Measurements from ENCODE around the gene CHL1. TPM values are rescaled to one million over a fixed set of nuclear protein-coding genes. Genes with fewer than 3 reads are reported as not detected.

The CHL1 gene
- total RNA-seq, 1 experiment from 2014 or later = not detected

DNA sequence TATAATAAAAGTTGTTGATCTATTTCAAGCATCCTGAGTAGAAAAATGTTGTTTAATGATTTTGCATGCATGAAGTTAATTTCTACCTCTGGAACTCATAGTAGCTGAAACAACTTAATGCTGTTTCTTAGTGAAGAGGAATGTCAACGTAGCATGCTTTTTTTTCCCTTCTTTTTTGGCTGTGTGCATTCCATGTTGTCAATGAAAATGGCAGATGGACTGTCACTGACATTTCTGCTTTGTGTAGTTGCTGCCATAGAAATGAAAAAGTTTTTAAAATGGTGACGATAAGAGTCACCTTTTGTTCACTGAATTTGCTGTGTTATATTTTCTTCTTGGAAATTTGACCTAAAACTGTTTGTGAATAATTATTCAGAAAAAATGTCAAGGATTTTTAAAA is 116.3 kb downstream of the CHL1 start:
- H3K4me3 ChIP-seq (ENCODE audit: low read depth, low read length) = no peak overlapping the region
- no peaks in the 10 kb centered on the region for H3K4me1 Mint-ChIP-seq (ENCODE audit: low read depth, unreplicated experiment)
- no peaks in the 10 kb centered on the region for H3K4me1 ChIP-seq
- BruUV-seq (replicated peaks) = no TSS peak
- H3K36me3 Mint-ChIP-seq (ENCODE audit: insufficient read depth, unreplicated experiment) = no peaks in the 10 kb centered on the region
- ChIA-PET CTCF (no interaction called here), POLR2A (no interaction called here)
- TF ChIP-seq, protein P1, sequence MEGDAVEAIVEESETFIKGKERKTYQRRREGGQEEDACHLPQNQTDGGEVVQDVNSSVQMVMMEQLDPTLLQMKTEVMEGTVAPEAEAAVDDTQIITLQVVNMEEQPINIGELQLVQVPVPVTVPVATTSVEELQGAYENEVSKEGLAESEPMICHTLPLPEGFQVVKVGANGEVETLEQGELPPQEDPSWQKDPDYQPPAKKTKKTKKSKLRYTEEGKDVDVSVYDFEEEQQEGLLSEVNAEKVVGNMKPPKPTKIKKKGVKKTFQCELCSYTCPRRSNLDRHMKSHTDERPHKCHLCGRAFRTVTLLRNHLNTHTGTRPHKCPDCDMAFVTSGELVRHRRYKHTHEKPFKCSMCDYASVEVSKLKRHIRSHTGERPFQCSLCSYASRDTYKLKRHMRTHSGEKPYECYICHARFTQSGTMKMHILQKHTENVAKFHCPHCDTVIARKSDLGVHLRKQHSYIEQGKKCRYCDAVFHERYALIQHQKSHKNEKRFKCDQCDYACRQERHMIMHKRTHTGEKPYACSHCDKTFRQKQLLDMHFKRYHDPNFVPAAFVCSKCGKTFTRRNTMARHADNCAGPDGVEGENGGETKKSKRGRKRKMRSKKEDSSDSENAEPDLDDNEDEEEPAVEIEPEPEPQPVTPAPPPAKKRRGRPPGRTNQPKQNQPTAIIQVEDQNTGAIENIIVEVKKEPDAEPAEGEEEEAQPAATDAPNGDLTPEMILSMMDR (IDR thresholded peaks at IDR 0.05; ENCODE audit: insufficient read depth in 1 of 2, low read depth in 1 of 2, low read length in 1 of 2, severe bottlenecking in 1 of 2, unreplicated experiment in 1 of 2) = no peak
- peaks cover 4% of the 10 kb centered on the region for H3K27me3 Mint-ChIP-seq (ENCODE audit: insufficient read depth, unreplicated experiment)
- no peak for DNase-seq
- H3K9me3 Mint-ChIP-seq (ENCODE audit: unreplicated experiment) = no peaks in the 10 kb centered on the region
- H3K27ac Mint-ChIP-seq (ENCODE audit: unreplicated experiment) = no peak overlapping the region
- intact Hi-C loops (cut with micrococcal nuclease; ENCODE audit: unreplicated experiment) = no loop called here
- H3K27me3 ChIP-seq (replicated peaks; ENCODE audit: control insufficient read depth, insufficient read depth, low read length) = no peaks in the 10 kb centered on the region
- no peaks in the 10 kb centered on the region for H3K9me3 ChIP-seq
- H3K4me3 Mint-ChIP-seq (ENCODE audit: unreplicated experiment) = no peak overlapping the region
- H3K36me3 ChIP-seq (ENCODE audit: control insufficient read depth, insufficient read depth, low read length) = no peaks in the 10 kb centered on the region

DNA sequence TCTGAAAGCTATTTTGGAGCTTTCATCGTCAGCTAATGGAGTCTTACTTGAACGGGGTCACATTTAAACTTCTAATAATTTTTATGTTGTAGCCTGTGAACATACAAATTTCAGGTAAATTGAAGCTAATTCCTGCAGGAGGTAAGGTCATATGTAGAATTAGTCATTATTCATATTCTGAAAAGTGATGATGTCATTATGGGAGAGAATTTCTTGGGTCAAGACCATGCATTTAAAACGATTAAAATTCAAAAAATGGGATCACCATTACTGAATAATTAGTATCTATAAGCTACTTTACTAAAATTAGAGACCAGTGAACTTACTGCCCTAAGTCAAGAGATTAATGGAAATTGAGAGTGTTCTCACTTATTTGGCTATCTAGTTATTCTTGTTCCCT is 120.4 kb downstream of the CHL1 start:
- H3K4me3 ChIP-seq (ENCODE audit: low read depth, low read length) = no peak overlapping the region
- POLR2A ChIA-PET = no interaction called here
- H3K4me1 ChIP-seq = no peaks in the 10 kb centered on the region
- DNase-seq = no peak
- no peaks in the 10 kb centered on the region for H3K27me3 Mint-ChIP-seq (ENCODE audit: insufficient read depth, unreplicated experiment)
- H3K4me1 Mint-ChIP-seq (ENCODE audit: low read depth, unreplicated experiment) = no peaks in the 10 kb centered on the region
- H3K9me3 Mint-ChIP-seq (ENCODE audit: unreplicated experiment) = no peaks in the 10 kb centered on the region
- no peaks in the 10 kb centered on the region for H3K27me3 ChIP-seq (replicated peaks; ENCODE audit: control insufficient read depth, insufficient read depth, low read length)
- CTCF ChIA-PET = no interaction called here
- no peaks in the 10 kb centered on the region for H3K9me3 ChIP-seq
- intact Hi-C loops (cut with micrococcal nuclease; ENCODE audit: unreplicated experiment) = no loop called here
- BruUV-seq (replicated peaks) = no TSS peak
- H3K4me3 Mint-ChIP-seq (ENCODE audit: unreplicated experiment) = no peak overlapping the region
- no peaks in the 10 kb centered on the region for H3K36me3 Mint-ChIP-seq (ENCODE audit: insufficient read depth, unreplicated experiment)
- no peaks in the 10 kb centered on the region for H3K36me3 ChIP-seq (ENCODE audit: control insufficient read depth, insufficient read depth, low read length)
- TF ChIP-seq, protein P1 (IDR thresholded peaks at IDR 0.05; ENCODE audit: insufficient read depth in 1 of 2, low read depth in 1 of 2, low read length in 1 of 2, severe bottlenecking in 1 of 2, unreplicated experiment in 1 of 2) = no peak
- H3K27ac Mint-ChIP-seq (ENCODE audit: unreplicated experiment) = no peak overlapping the region

DNA sequence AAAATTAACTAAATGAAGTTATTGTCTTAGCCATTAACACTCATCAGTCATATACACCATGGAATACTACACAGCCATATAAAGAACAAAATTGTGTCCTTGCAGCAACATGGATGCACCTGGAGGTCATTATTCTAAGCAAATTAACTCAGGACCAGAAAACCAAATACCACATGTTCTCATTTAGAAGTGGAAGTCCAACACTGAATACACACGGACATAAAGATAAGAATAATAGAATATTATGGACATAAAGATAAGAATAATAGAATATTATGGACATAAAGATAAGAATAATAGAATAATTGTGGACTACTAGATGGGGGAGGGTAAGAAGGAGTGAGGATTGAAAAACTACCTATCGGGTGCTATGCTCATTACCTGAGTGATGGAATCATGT is 122.3 kb downstream of the CHL1 start:
- POLR2A ChIA-PET = no interaction called here

More for the DNA sequence above, 122.3 kb downstream of the CHL1 start:
- Mint-ChIP-seq H3K27ac (ENCODE audit: unreplicated experiment) (no peak overlapping the region), H3K9me3 (ENCODE audit: unreplicated experiment) (no peaks in the 10 kb centered on the region), H3K4me3 (ENCODE audit: unreplicated experiment) (no peak overlapping the region), H3K27me3 (ENCODE audit: insufficient read depth, unreplicated experiment) (no peaks in the 10 kb centered on the region), H3K4me1 (ENCODE audit: low read depth, unreplicated experiment) (no peaks in the 10 kb centered on the region), H3K36me3 (ENCODE audit: insufficient read depth, unreplicated experiment) (no peaks in the 10 kb centered on the region)
- TF ChIP-seq, protein P1 (IDR thresholded peaks at IDR 0.05; ENCODE audit: insufficient read depth in 1 of 2, low read depth in 1 of 2, low read length in 1 of 2, severe bottlenecking in 1 of 2, unreplicated experiment in 1 of 2) = no peak
- H3K4me1 ChIP-seq = no peaks in the 10 kb centered on the region
- CTCF ChIA-PET = no interaction called here
- no peak overlapping the region for H3K4me3 ChIP-seq (ENCODE audit: low read depth, low read length)
- H3K36me3 ChIP-seq (ENCODE audit: control insufficient read depth, insufficient read depth, low read length) = no peaks in the 10 kb centered on the region
- H3K27me3 ChIP-seq (replicated peaks; ENCODE audit: control insufficient read depth, insufficient read depth, low read length) = no peaks in the 10 kb centered on the region
- intact Hi-C loops (cut with micrococcal nuclease; ENCODE audit: unreplicated experiment) = no loop called here
- BruUV-seq (replicated peaks) = no TSS peak
- no peak for DNase-seq
- no peaks in the 10 kb centered on the region for H3K9me3 ChIP-seq
